HEK293T (cell line): Measurements from ENCODE around the gene AMELY.
"Not testable (repeated sequence)": the region's sequence is repeated elsewhere in the genome, so short reads cannot be mapped to it uniquely, and the experiment has no call there.

Experiments
- BHLHE40 ChIP-seq: fragments of 450-650 bp; IDR thresholded peaks from 2 replicates; pipeline ENCODE4 v1.6.1; 2016; ENCODE audit warnings: mild to moderate bottlenecking, moderate library complexity, borderline replicate concordance
- CTBP1 ChIP-seq: fragments of 450-650 bp; IDR thresholded peaks from 2 replicates; pipeline ENCODE4 v1.6.1; 2016; ENCODE audit warnings: borderline replicate concordance
- ELF4 ChIP-seq: fragments of 450-650 bp; IDR thresholded peaks from 2 replicates; pipeline ENCODE4 v1.6.1; 2017; ENCODE audit warnings: antibody characterized with exemption
- FOXA1 ChIP-seq: fragments of 450-650 bp; IDR thresholded peaks from 2 replicates; pipeline ENCODE4 v1.6.1; 2016; ENCODE audit warnings: mild to moderate bottlenecking
- HDGF ChIP-seq: fragments of 450-650 bp; IDR thresholded peaks from 2 replicates; pipeline ENCODE4 v1.6.1; 2017; ENCODE audit warnings: antibody characterized with exemption, borderline replicate concordance
- SP1 ChIP-seq: fragments of 450-650 bp; IDR thresholded peaks from 2 replicates; pipeline ENCODE4 v1.6.1; 2017
- SUZ12 ChIP-seq: fragments of 450-650 bp; IDR thresholded peaks from 2 replicates; pipeline ENCODE4 v1.6.1; 2016; ENCODE audit warnings: mild to moderate bottlenecking
- TARDBP ChIP-seq: fragments of 450-650 bp; IDR thresholded peaks from 2 replicates; pipeline ENCODE4 v1.6.1; 2016
- ZNF384 ChIP-seq: fragments of 450-650 bp; IDR thresholded peaks from 2 replicates; pipeline ENCODE4 v1.6.1; 2016
- TF ChIP-seq, protein P1 (sequence below): fragments of 450-650 bp; IDR thresholded peaks from 2 replicates; pipeline ENCODE4 v1.6.1; 2016

- not testable (repeated sequence) for TF ChIP-seq SP1, TARDBP, ELF4, CTBP1, SUZ12, BHLHE40, ZNF384, FOXA1, HDGF
- TF ChIP-seq, protein P1, sequence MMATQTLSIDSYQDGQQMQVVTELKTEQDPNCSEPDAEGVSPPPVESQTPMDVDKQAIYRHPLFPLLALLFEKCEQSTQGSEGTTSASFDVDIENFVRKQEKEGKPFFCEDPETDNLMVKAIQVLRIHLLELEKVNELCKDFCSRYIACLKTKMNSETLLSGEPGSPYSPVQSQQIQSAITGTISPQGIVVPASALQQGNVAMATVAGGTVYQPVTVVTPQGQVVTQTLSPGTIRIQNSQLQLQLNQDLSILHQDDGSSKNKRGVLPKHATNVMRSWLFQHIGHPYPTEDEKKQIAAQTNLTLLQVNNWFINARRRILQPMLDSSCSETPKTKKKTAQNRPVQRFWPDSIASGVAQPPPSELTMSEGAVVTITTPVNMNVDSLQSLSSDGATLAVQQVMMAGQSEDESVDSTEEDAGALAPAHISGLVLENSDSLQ = not testable (repeated sequence)
Measured at GRCh38 chrY:6842650-6843049, 68.9 kb downstream of the AMELY start.
